ENCODE data around the gene HINT2.
A peak's percentile ranks its signal among the peaks of the same experiment; 100 is the strongest.

Gene HINT2

GRCh38 chr9:35811381-35812024 lies 3.3 kb downstream of the HINT2 start:
- DNase-seq (ENCODE audit: low spot score): no peak

- no peak for DNase-seq (ENCODE audit: low spot score)
These were observed 4.7 kb downstream of the HINT2 start for GRCh38 chr9:35810122-35810521.

GRCh38 chr9:35808433-35808832 lies 6.4 kb downstream of the HINT2 start:
- DNase-seq (ENCODE audit: low spot score): no peak

- DNase-seq (ENCODE audit: low spot score): no peak
These were observed 8.7 kb downstream of the HINT2 start for GRCh38 chr9:35806101-35806500.

GRCh38 chr9:35801328-35802128 lies 13.3 kb downstream of the HINT2 start:
- no peak for DNase-seq (ENCODE audit: low spot score)

- DNase-seq (ENCODE audit: low spot score): no peak
These were observed 14.3 kb downstream of the HINT2 start for GRCh38 chr9:35800530-35800929.

GRCh38 chr9:35798658-35799374 lies 16.0 kb downstream of the HINT2 start:
- DNase-seq (ENCODE audit: low spot score): peak; percentile 73

- no peak for DNase-seq (ENCODE audit: low spot score)
These were observed 17.3 kb downstream of the HINT2 start for GRCh38 chr9:35797311-35798109.

- no peak for DNase-seq (ENCODE audit: low spot score)
These were observed 19.1 kb downstream of the HINT2 start for GRCh38 chr9:35795695-35796094.

GRCh38 chr9:35793461-35793860 lies 21.4 kb downstream of the HINT2 start:
- DNase-seq (ENCODE audit: low spot score): no peak

- DNase-seq (ENCODE audit: low spot score): no peak
These were observed 22.0 kb downstream of the HINT2 start for GRCh38 chr9:35792826-35793225.

GRCh38 chr9:35792024-35792813 lies 22.6 kb downstream of the HINT2 start:
- DNase-seq (ENCODE audit: low spot score): no peak

GRCh38 chr9:35791297-35791921 lies 23.4 kb downstream of the HINT2 start, which contains the start of gene NPR2:
TSS of gene NPR2 (plus strand) at chr9:35791591. CDS start at chr9:35792409, 818 bp downstream.
- DNase-seq (ENCODE audit: low spot score): no peak

- DNase-seq (ENCODE audit: low spot score): peak; percentile 57
These were observed 24.2 kb downstream of the HINT2 start for GRCh38 chr9:35790385-35791296.

GRCh38 chr9:35790025-35790384 lies 24.8 kb downstream of the HINT2 start:
- DNase-seq (ENCODE audit: low spot score): no peak

- no peak for DNase-seq (ENCODE audit: low spot score)
These were observed 25.3 kb downstream of the HINT2 start for GRCh38 chr9:35789541-35789940.

GRCh38 chr9:35783418-35783817 lies 31.4 kb downstream of the HINT2 start:
- no peak for DNase-seq (ENCODE audit: low spot score)

GRCh38 chr9:35781066-35781465 lies 33.8 kb downstream of the HINT2 start:
- no peak for DNase-seq (ENCODE audit: low spot score)

- DNase-seq (ENCODE audit: low spot score): no peak
These were observed 36.3 kb downstream of the HINT2 start for GRCh38 chr9:35778496-35778895.

- DNase-seq (ENCODE audit: low spot score): no peak
These were observed 38.8 kb downstream of the HINT2 start for GRCh38 chr9:35776018-35776417.

Measured in RKO (cell line).